Stimulated activated naive CD8-positive, alpha-beta T cell treated with anti-CD3 and anti-CD28 coated beads, Interleukin-15, Interleukin-2, amounts not matched to agents 100 U/mL and 50 U/mL, for 24 hours (primary cell): ENCODE results near the gene IGSF22.
A peak's percentile ranks its signal among the peaks of the same experiment; 100 is the strongest.
"Not testable (repeated sequence)": the region's sequence is repeated elsewhere in the genome, so short reads cannot be mapped to it uniquely, and the experiment has no call there.

Experiments
- ATAC-seq: fragments of 150-1000 bp; cut with Tn5 transposase; one replicate; pipeline ENCODE4 v1.10.0; 2021
- DNase-seq: peaks from one replicate; pipeline ENCODE4 v3.0.0; 2021

Gene IGSF22

DNA sequence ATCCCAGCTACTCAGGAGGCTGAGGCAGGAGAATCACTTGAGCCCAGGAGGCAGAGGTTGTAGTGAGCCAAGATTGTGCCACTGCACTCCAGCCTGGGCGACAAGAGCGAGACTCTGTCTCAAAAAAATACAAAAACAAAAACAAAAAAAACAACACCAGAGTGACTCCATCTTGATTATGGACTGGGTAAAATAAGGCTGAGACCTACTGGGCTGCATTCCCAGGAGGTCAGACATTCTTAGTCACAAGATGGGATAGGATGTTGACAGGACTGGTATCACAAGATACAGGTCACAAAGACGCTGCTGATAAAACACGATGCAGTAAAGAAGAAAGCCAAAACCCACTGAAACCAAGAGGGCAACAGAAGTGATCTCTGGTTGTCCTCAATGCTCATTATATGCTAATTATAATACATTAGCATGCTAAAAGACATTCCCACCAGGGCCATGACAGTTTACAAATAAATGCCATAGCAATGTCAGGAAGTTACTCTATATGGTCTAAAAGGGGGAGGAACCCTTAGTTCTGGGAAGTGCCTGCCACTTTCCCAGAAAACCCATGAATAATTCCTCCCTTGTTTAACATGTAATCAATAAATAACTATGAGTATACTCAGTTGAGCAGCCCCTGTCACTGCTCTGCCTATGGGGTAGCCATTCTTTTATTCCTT, 34.4 kb downstream of the IGSF22 start:
- ATAC-seq, DNase-seq: not testable (repeated sequence)

DNA sequence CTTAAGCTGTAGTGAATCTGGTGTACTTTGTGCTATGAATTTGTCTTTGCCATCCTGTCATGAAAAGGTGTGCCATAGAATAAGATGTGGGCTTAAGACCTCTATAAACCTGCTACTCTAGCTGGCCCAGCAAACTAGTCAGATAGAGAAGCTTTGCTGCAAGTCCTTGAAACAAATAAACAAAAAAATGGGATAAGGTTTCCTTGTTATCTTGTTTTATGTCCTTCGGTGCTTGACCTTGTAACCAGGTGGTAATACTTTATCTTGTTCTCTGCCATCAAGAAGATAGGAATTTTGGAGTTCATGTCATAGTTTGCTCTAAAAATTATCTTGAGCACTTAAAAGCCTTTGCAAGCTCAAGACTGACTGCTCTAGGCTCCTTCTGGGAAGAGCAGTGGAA, 41.7 kb downstream of the IGSF22 start:
- no peak for DNase-seq
- no peak for ATAC-seq

DNA sequence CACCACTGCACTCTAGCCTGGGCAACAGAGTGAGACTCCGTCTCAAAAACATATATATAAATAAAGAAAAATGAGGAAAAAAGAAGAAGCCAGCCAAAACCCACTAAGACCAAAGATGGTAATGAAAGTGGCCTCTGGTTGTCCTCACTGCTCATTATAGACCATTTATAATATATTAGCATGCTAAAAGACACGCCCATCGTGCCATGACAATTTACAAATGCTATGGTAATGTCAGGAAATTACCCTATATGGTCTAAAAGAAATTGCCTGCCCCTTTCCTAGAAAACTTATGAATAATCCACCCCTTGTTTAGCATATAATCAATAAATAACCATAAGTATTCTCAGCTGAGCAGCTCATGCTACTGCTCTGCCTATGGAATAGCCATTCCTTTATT, 43.5 kb downstream of the IGSF22 start:
- ATAC-seq (no peak), DNase-seq (no peak)

DNA sequence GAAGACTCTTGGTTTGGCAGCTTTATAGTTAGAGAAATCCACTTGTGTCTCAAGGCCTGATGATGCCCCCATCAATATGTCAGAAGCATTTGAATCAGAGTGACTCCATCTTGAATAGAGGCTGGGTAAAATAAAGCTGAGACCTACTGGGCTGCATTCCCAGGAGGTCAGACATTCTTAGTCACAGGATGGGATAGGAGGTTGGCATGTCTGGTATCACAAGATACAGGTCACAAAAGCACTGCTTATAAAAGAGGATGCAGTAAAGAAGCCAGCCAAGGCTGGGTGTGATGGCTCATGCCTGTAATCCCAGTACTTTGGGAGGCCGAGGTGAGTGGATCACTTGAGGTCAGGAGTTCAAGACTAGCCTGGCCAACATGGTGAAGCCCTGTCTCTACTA, 44.0 kb downstream of the IGSF22 start:
- DNase-seq, ATAC-seq: not testable (repeated sequence)

DNA sequence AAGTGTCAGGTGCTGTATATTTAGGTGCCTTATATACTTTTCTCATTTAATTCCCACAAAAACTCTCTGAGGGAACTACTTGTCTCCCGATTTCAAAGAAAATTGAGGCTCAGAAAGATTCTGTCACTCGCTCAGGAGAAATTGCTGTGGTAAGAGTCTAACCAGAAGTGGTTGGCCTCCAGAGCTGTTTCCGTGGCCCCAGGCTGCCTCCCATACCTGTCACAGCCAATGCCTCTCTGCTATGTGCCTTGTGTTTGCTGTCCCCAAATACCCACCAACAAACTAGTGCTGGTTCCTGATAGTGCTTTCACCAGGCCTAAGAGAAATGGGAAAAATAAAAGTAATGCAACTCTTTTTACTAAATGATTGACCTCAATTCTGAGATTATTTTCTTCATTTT, 48.4 kb downstream of the IGSF22 start:
- ATAC-seq (no peak), DNase-seq (no peak)

DNA sequence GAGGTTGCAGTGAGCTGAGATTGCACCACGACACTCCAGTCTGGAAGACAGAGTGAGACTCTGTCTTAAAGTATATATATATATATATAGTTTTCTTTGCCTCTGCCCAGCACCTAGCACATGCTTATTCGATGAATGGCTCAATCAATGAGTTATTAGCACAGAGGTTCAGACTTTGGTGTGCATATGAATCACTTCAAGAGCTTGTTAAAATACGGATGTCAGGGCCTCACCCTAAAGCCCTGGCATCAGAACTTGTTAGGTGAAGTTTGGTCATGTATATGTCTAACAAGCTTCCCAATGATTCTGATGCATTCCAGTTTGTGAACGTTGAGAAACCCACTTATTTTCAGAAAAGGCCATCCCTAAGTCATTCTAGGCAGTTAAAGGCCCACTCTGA, 49.2 kb downstream of the IGSF22 start:
- no peak for ATAC-seq
- DNase-seq = no peak

DNA sequence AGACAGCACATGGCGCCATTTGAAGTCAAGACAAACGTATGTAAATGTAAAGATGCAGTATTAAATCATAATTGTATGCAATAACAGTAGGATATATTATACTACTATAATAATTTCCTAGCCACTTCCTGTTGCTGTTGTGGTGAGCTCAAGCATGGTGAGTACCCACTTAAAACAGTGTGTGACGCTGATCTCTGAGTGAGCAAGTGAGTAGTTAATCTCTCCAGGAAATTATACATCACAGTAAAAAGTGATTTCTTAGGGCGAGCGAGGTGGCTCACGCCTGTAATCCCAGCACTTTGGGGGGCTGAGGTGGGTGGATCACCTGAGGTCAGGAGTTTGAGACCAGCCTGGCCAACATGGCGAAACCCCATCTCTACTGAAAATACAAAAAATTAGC, 53.8 kb downstream of the IGSF22 start:
- DNase-seq = peak; percentile 26

DNA sequence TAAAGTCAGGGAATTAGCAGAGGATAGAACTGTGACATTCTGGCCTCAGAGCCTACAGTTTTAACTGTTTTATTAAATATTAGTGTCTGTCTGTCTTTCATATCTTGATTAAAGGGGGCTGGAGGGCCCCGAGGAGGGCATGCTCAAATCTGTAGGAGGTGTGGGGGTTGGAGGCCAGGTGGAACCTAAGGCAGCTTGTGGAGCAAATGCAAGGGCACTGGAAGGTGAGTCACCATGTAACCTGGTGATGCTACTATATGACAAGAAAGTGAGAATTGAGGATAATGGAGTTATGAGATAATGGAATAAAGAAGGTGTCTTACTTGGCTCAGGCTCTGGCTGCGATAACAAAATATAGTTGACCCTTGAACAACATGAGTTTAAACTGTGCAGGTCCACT, 54.7 kb downstream of the IGSF22 start:
- peak; percentile 42 for ATAC-seq

More for the DNA sequence above, 53.8 kb downstream of the IGSF22 start:
- peak; percentile 86 for ATAC-seq

DNA sequence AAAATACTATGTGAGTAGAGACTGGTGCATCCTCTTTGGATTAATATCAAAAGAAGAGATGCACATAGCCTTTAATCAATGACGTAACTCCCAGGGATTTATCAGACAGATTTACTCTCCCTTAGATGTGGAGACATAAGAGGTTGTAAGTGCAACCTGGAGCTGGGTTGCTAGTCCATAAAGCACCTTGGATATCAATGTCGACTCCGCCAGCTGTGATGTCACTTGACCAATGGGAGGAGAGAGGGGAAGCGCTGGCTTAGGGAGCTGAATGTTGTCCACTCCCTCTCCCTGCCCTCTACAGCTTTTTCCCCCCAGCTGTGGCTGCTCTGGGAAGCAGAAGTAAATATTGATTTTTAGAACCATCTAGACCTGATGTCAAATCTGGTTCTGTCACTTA, 56.3 kb downstream of the IGSF22 start:
- DNase-seq (no peak), ATAC-seq (no peak)

More for the DNA sequence above, 54.7 kb downstream of the IGSF22 start:
- DNase-seq = peak; percentile 34

DNA sequence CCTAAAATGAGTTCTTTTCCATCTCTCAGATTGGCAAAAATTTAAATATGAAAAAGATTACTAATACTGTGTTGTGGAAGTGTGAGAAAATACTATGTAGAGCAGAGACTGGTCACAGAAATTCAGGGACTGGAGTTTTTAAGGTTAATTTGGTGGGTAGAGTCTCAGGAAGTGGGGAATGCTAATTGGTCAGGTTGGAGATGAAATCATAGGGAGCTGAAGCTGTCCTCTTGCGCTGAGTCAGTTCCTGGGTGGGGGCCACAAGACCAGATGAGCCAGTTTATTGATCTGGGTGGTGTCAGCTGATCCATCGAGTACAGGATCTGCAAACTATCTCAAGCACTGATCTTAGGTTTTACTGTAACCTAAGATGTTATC, 56.8 kb downstream of the IGSF22 start:
- ATAC-seq (peak; percentile 56), DNase-seq (peak; percentile 21)

DNA sequence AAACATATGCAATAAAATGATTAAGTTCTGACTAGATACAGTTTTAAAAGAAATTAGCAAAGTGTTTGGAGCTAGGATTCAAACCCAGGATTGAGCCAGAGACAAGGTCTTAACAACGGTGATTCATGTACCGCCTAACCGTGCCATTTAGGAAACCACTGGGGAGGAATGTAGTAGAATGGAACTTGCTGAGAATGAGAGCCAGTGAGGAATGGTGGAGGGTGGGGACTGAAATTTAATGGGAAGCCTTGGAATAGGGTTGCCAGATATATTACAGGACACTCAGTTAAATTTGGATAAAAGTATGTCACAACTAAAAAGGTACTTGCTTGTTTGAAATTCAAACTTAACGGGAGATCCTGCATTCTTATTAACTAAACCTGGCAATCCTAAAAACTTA, 57.9 kb downstream of the IGSF22 start:
- DNase-seq = no peak

DNA sequence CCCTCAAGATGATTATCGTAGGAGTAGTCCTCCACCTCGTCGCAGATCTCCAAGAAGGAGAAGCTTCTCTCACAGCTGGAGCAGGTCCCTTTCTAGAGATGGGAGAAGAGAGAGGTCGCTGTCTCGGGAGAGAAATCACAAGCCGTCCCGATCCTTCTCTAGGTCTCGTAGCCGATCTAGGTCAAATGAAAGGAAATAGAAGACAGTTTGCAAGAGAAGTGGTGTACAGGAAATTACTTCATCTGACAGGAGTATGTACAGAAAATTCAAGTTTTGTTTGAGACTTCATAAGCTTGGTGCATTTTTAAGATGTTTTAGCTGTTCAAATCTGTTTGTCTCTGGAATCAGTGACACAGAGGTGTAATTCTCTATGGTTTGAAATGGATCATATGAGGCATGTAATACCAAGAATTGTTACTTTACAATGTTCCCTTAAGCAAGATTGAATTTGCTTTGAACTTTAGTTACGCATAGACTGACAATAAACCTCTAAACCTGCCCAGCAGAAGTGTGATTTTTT, 60.6 kb downstream of the IGSF22 start:
- not testable (repeated sequence) for DNase-seq, ATAC-seq

More for the DNA sequence above, 57.9 kb downstream of the IGSF22 start:
- no peak for ATAC-seq

DNA sequence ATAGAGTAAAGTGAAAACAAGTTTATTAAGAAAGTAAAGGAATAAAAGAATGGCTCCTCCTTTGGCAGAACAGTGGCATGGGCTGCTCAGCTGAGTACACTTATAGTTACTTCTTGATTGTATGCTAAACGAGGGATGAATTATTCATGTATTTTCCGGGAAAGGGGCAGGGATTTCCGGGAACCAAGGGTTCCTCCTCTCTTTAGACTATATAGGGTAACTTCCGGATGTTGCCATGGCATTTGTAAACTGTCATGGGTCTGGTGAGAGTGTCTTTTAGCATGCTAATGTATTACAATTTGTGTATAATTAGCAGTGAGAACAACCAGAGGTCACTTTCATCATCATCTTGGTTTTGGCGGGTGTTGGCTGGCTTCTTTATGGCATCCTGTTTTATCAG, 68.3 kb downstream of the IGSF22 start:
- ATAC-seq = no peak
- DNase-seq = no peak
